CD4-positive, alpha-beta T cell (primary cell): ENCODE data around the gene MAN1B1. TPM values are rescaled to one million over a fixed set of nuclear protein-coding genes. Genes with fewer than 3 reads are reported as not detected.

ENCODE experiments used
- ATAC-seq: fragments of 200-7000 bp; cut with Tn5 transposase; one replicate; pipeline ENCODE4 v1.10.0; 2022; ENCODE audit warnings: mild to moderate bottlenecking; ENCODE audit not compliant: poor library complexity
- CTCF ChIA-PET: fragments of 350-600 bp; sonication (Branson Sonifier 250); formaldehyde crosslinking; loops from one replicate; lab custom pipeline; 2021; ENCODE audit warnings: antibody characterized with exemption, inconsistent platforms; lab: Charles Lee
- POLR2A ChIA-PET: fragments of 350-600 bp; sonication (Branson Sonifier 250); formaldehyde crosslinking; loops from one replicate; lab custom pipeline; 2021; ENCODE audit warnings: antibody characterized with exemption, inconsistent platforms; lab: Charles Lee
- DNase-seq, 14 experiments: peaks; one replicate each; pipeline ENCODE4 v3.0.0-alpha.2; 2013 to 2020; ENCODE audit warnings: mixed read lengths in 2 of 14
- H3K27ac ChIP-seq, 2 donors: one replicate each; pipeline versions ENCODE4 v1.5.1 to v1.7.0; 2013; ENCODE audit warnings: low read length in 2 of 2, low read depth in 1 of 2, mild to moderate bottlenecking in 1 of 2
- H3K27me3 ChIP-seq, 2 experiments: 1 replicate in 1 of 2; 2 replicates in 1 of 2; pipeline versions ENCODE4 v1.6.1 to v1.7.0; 2013; ENCODE audit warnings: low read length in 2 of 2, control low read depth in 1 of 2, mild to moderate bottlenecking in 1 of 2, moderate library complexity in 1 of 2; ENCODE audit not compliant: insufficient read depth in 2 of 2, control insufficient read depth in 1 of 2
- H3K36me3 ChIP-seq: one replicate; pipeline ENCODE4 v1.6.1; 2013; ENCODE audit warnings: low read length, control low read depth; ENCODE audit not compliant: insufficient read depth
- H3K4me1 ChIP-seq: one replicate; pipeline ENCODE4 v1.6.1; 2013; ENCODE audit warnings: low read length, control low read depth; ENCODE audit not compliant: insufficient read depth
- H3K4me3 ChIP-seq: one replicate; pipeline ENCODE4 v1.5.1; 2013; ENCODE audit warnings: mild to moderate bottlenecking, low read length, moderate library complexity
- H3K9me3 ChIP-seq, 2 experiments: 1 replicate in 1 of 2; 2 replicates in 1 of 2; pipeline versions ENCODE4 v1.6.1 to v1.7.0; 2013; ENCODE audit warnings: low read length in 2 of 2, mild to moderate bottlenecking in 2 of 2, control low read depth in 1 of 2, moderate library complexity in 1 of 2; ENCODE audit not compliant: control insufficient read depth in 1 of 2, insufficient read depth in 1 of 2
- H3K27ac Mint-ChIP-seq: one replicate; pipeline ENCODE4 v1.8.0; 2020; ENCODE audit warnings: mixed read lengths
- H3K27me3 Mint-ChIP-seq: one replicate; pipeline ENCODE4 v1.8.0; 2021; ENCODE audit warnings: mixed read lengths
- H3K36me3 Mint-ChIP-seq: one replicate; pipeline ENCODE4 v1.8.0; 2021; ENCODE audit warnings: low read depth, mixed read lengths
- H3K4me1 Mint-ChIP-seq: one replicate; pipeline ENCODE4 v1.8.0; 2021; ENCODE audit warnings: low read depth, mixed read lengths
- H3K4me3 Mint-ChIP-seq: one replicate; pipeline ENCODE4 v1.8.0; 2020; ENCODE audit warnings: mild to moderate bottlenecking, mixed read lengths
- H3K9me3 Mint-ChIP-seq: one replicate; pipeline ENCODE4 v1.8.0; 2020; ENCODE audit warnings: mixed read lengths
- CTCF ChIP-seq: fragments of 200-600 bp; IDR thresholded peaks from one replicate; pipeline ENCODE4 v1.8.0; 2022; ENCODE audit warnings: antibody characterized with exemption, mild to moderate bottlenecking
- intact Hi-C, 2 experiments: fragments of 100-400 bp; cut with DNase I in 1 of 2; cut with micrococcal nuclease in 1 of 2; formaldehyde crosslinking; loops; one replicate each; pipeline versions ENCODE4 v1.15.1 to v1.9.0; 2023 to 2025; cut with DNase I, micrococcal nuclease
- total RNA-seq, 174 experiments: library from RNA in 2 of 174; stranded (reverse) in 2 of 174; gene quantifications; one replicate each; pipeline ENCODE4 v1.2.3 and lab custom pipeline; 2021 to 2026

The MAN1B1 gene
- total RNA-seq, 2 experiments from 2014 or later: 60.9 to 66.9 TPM

- intact Hi-C loops: no loop called here
- no peak for TF ChIP-seq CTCF
- Mint-ChIP-seq H3K36me3 (peaks cover 28% of the 10 kb centered on the region), H3K9me3 (no peaks in the 10 kb centered on the region), H3K27ac (no peak overlapping the region), H3K4me3 (no peak overlapping the region), H3K27me3 (no peaks in the 10 kb centered on the region), H3K4me1 (no peaks in the 10 kb centered on the region)
- Histone ChIP-seq H3K27ac (no peak overlapping the region), H3K9me3 (no peaks in the 10 kb centered on the region), H3K4me3 (no peak overlapping the region), H3K4me1 (peaks cover 19% of the 10 kb centered on the region), H3K27me3 (no peaks in the 10 kb centered on the region), H3K36me3 (peaks cover 88% of the 10 kb centered on the region)
- ATAC-seq (no peak), DNase-seq (no peak)
- CTCF ChIA-PET: no interaction called here
- POLR2A ChIA-PET: interaction anchor here (0.5 to 1.8 kb wide), 2 partner anchors 13 to 170 kb away, joined by 3 to 6 read pairs; no protein-coding TSS in a partner anchor
These were observed 21.9 kb downstream of the MAN1B1 start for GRCh38 chr9:137108608-137109249.

- DNase-seq (no peak), ATAC-seq (no peak)
- Mint-ChIP-seq H3K27me3 (no peaks in the 10 kb centered on the region), H3K4me3 (no peak overlapping the region), H3K27ac (no peak overlapping the region), H3K4me1 (no peaks in the 10 kb centered on the region), H3K9me3 (no peaks in the 10 kb centered on the region), H3K36me3 (peaks cover 28% of the 10 kb centered on the region)
- ChIA-PET CTCF (no interaction called here), POLR2A (interaction anchor here (1.8 kb wide), 1 partner anchor 14 kb away, joined by 6 read pairs; no protein-coding TSS in a partner anchor)
- H3K36me3 ChIP-seq: peaks cover 82% of the 10 kb centered on the region
- H3K27ac ChIP-seq: no peak overlapping the region
- no peak overlapping the region for H3K4me3 ChIP-seq
- no peak for TF ChIP-seq CTCF
- H3K27me3 ChIP-seq: no peaks in the 10 kb centered on the region
- H3K9me3 ChIP-seq: no peaks in the 10 kb centered on the region
- intact Hi-C loops: no loop called here
- H3K4me1 ChIP-seq: peaks cover 20% of the 10 kb centered on the region
These were observed 22.7 kb downstream of the MAN1B1 start for GRCh38 chr9:137109250-137110146.

- H3K27me3 Mint-ChIP-seq: no peaks in the 10 kb centered on the region
- CTCF ChIA-PET: no interaction called here
These were observed 23.5 kb downstream of the MAN1B1 start for GRCh38 chr9:137110147-137110910.

More at GRCh38 chr9:137110147-137110910, 23.5 kb downstream of the MAN1B1 start:
- POLR2A ChIA-PET: no interaction called here
- ATAC-seq: no peak
- no peak overlapping the region for H3K4me3 Mint-ChIP-seq
- H3K27ac ChIP-seq: no peak overlapping the region
- no peaks in the 10 kb centered on the region for H3K27me3 ChIP-seq
- DNase-seq: no peak
- peaks cover 28% of the 10 kb centered on the region for H3K36me3 Mint-ChIP-seq
- no peaks in the 10 kb centered on the region for H3K4me1 Mint-ChIP-seq
- no peaks in the 10 kb centered on the region for H3K9me3 ChIP-seq
- H3K27ac Mint-ChIP-seq: no peak overlapping the region
- intact Hi-C loops: no loop called here
- H3K36me3 ChIP-seq: peaks cover 74% of the 10 kb centered on the region
- no peak for TF ChIP-seq CTCF
- H3K9me3 Mint-ChIP-seq: no peaks in the 10 kb centered on the region
- no peak overlapping the region for H3K4me3 ChIP-seq
- H3K4me1 ChIP-seq: peaks cover 26% of the 10 kb centered on the region
